Activated CD4-positive, alpha-beta T cell treated with anti-CD3 and anti-CD28 coated beads, Interleukin-2, Interleukin-4, amounts not matched to agents 100 ng/mL and 50 ng/mL, durations not matched to agents 16 hours and 8 hours (primary cell): ENCODE results near the gene PCNA.

Source experiments
- DNase-seq: peaks from one replicate; pipeline ENCODE4 v3.0.0-alpha.2; 2020; ENCODE audit warnings: low spot score

The PCNA gene

GRCh38 chr20:5065166-5065878, 54.4 kb downstream of the PCNA start:
- no peak for DNase-seq
